Activated naive CD8-positive, alpha-beta T cell treated with anti-CD3 and anti-CD28 coated beads, Interleukin-2, amount 10 ng/mL, durations not matched to agents 7 days and 5 days (primary cell): ENCODE results near the gene ARHGAP12. TPM values are rescaled to one million over a fixed set of nuclear protein-coding genes. Genes with fewer than 3 reads are reported as not detected.

Experiments used
- ATAC-seq: fragments of 150-1000 bp; cut with Tn5 transposase; one replicate; pipeline ENCODE4 v1.10.0; 2021; ENCODE audit warnings: low read depth, moderate library complexity
- POLR2A ChIA-PET: fragments of 350-600 bp; sonication (Branson Sonifier 250); formaldehyde crosslinking; loops from one replicate; lab custom pipeline; 2021; ENCODE audit warnings: antibody characterized with exemption; lab: Charles Lee
- DNase-seq: peaks from one replicate; pipeline ENCODE4 v3.0.0; 2021
- H3K27ac Mint-ChIP-seq: one replicate; pipeline ENCODE4 v1.8.0; 2022; ENCODE audit warnings: mild to moderate bottlenecking, mixed read lengths
- H3K27me3 Mint-ChIP-seq: one replicate; pipeline ENCODE4 v1.8.0; 2022; ENCODE audit warnings: mild to moderate bottlenecking, moderate library complexity, mixed read lengths
- H3K36me3 Mint-ChIP-seq: one replicate; pipeline ENCODE4 v1.8.0; 2021; ENCODE audit warnings: mild to moderate bottlenecking, mixed read lengths
- H3K4me1 Mint-ChIP-seq: one replicate; pipeline ENCODE4 v1.8.0; 2021; ENCODE audit warnings: mixed read lengths
- H3K4me3 Mint-ChIP-seq: one replicate; pipeline ENCODE4 v1.8.0; 2022; ENCODE audit warnings: mild to moderate bottlenecking, moderate library complexity, mixed read lengths
- H3K9me3 Mint-ChIP-seq: one replicate; pipeline ENCODE4 v1.8.0; 2021; ENCODE audit warnings: mixed read lengths
- total RNA-seq, 2 experiments: library from RNA; stranded (reverse); gene quantifications; one replicate each; pipeline ENCODE4 v1.2.3, GENCODE V29; 2021

Gene ARHGAP12
- total RNA-seq, 2 experiments from 2014 or later = 15.0 to 15.9 TPM

- POLR2A ChIA-PET = no interaction called here
- ATAC-seq = no peak
Observed at GRCh38 chr10:31942435-31942834, 13.8 kb upstream of the ARHGAP12 start.

GRCh38 chr10:31940839-31941653 is 12.4 kb upstream of the ARHGAP12 start:
- no peaks in the 10 kb centered on the region for H3K9me3 Mint-ChIP-seq
- no peak for ATAC-seq
- H3K27me3 Mint-ChIP-seq = no peaks in the 10 kb centered on the region
- no peaks in the 10 kb centered on the region for H3K36me3 Mint-ChIP-seq
- no peak for DNase-seq
- H3K4me3 Mint-ChIP-seq = no peak overlapping the region
- peaks cover 18% of the 10 kb centered on the region for H3K4me1 Mint-ChIP-seq
- no peak overlapping the region for H3K27ac Mint-ChIP-seq
- POLR2A ChIA-PET = no interaction called here

More at GRCh38 chr10:31942435-31942834, 13.8 kb upstream of the ARHGAP12 start:
- H3K9me3 Mint-ChIP-seq = no peaks in the 10 kb centered on the region
- no peak overlapping the region for H3K4me3 Mint-ChIP-seq
- H3K27me3 Mint-ChIP-seq = no peaks in the 10 kb centered on the region
- H3K27ac Mint-ChIP-seq = no peak overlapping the region
- no peak for DNase-seq
- no peaks in the 10 kb centered on the region for H3K36me3 Mint-ChIP-seq
- peaks cover 18% of the 10 kb centered on the region for H3K4me1 Mint-ChIP-seq

GRCh38 chr10:31939797-31940708 is 11.4 kb upstream of the ARHGAP12 start:
- no peak for ATAC-seq
- Mint-ChIP-seq H3K27ac (no peak overlapping the region), H3K36me3 (no peaks in the 10 kb centered on the region), H3K27me3 (peaks cover 2% of the 10 kb centered on the region), H3K4me3 (no peak overlapping the region), H3K9me3 (no peaks in the 10 kb centered on the region), H3K4me1 (peaks cover 18% of the 10 kb centered on the region)
- no peak for DNase-seq
- POLR2A ChIA-PET = no interaction called here

DNA sequence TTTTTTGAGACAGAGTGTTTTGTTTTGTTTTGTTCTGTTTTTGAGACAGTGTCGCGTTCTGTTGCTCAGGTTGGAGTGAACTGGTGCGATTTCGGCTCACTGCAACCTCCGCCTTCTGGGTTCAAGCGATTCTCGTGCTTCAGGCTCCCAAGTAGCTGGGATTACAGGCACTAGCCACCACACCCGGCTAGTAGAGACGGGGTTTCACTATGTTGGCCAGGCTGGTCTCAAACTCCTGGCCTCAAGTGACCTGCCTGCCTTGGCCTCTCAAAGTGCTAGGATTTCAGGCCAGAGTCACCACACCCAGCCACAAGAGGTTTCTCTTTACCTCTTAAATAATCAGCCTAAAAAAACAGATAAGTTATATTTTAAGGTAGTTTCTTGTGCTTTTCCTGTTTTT is 8.7 kb upstream of the ARHGAP12 start:
- Mint-ChIP-seq H3K27ac (no peak overlapping the region), H3K9me3 (no peaks in the 10 kb centered on the region), H3K4me3 (no peak overlapping the region), H3K27me3 (peaks cover 4% of the 10 kb centered on the region), H3K36me3 (no peaks in the 10 kb centered on the region), H3K4me1 (peaks cover 11% of the 10 kb centered on the region)
- ATAC-seq = no peak
- POLR2A ChIA-PET = no interaction called here
- no peak for DNase-seq

- Mint-ChIP-seq H3K27me3 (peaks cover 6% of the 10 kb centered on the region), H3K4me1 (peaks cover 11% of the 10 kb centered on the region), H3K27ac (no peak overlapping the region), H3K9me3 (no peaks in the 10 kb centered on the region), H3K36me3 (no peaks in the 10 kb centered on the region), H3K4me3 (no peak overlapping the region)
- POLR2A ChIA-PET = no interaction called here
- ATAC-seq (no peak), DNase-seq (no peak)
Observed at GRCh38 chr10:31936933-31937332, 8.3 kb upstream of the ARHGAP12 start.

DNA sequence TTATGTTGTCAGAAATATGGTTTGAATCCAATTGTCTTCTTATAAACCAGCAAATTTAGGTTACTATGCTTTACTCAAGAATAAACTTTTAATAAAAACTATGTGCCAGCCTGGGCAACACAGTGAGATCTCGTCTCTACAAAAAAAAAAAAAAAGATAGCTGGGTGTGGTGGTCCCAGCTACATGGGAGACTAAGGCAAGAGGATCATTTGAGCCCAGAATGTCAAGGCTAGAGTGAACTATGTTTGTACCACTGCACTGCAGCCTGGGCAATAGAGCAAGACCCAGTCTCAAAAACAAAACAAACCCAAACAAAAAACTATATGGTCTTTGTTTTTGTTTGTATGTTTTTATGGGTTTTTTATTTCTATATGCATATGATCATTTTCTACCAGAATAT is 7.5 kb upstream of the ARHGAP12 start:
- H3K9me3 Mint-ChIP-seq = no peaks in the 10 kb centered on the region
- POLR2A ChIA-PET = no interaction called here
- no peaks in the 10 kb centered on the region for H3K36me3 Mint-ChIP-seq
- DNase-seq (no peak), ATAC-seq (no peak)
- no peak overlapping the region for H3K27ac Mint-ChIP-seq
- peaks cover 10% of the 10 kb centered on the region for H3K4me1 Mint-ChIP-seq
- H3K4me3 Mint-ChIP-seq = no peak overlapping the region
- H3K27me3 Mint-ChIP-seq = peaks cover 7% of the 10 kb centered on the region

DNA sequence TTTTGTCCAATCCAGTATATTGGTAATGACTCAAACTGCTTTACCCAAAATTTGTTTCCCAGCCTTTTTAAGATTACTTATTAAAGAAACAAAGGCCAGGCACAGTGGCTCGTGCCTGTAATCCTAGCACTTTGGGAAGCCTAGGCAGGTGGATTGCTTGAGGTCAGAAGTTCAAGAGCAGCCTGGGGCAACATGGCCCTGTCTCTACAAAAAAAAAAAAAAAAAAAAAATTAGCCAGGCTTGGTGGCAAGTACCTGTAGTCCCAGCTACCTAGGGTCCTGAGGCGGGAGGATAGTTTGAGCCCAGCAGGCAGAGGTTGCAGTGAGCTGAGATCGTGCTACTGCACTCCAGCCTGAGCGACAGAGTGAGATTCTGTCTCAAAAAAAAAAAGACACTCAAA is 7.0 kb upstream of the ARHGAP12 start:
- no peaks in the 10 kb centered on the region for H3K36me3 Mint-ChIP-seq
- no peak for ATAC-seq
- H3K4me3 Mint-ChIP-seq = no peak overlapping the region
- POLR2A ChIA-PET = no interaction called here
- H3K27me3 Mint-ChIP-seq = peaks cover 10% of the 10 kb centered on the region
- no peak for DNase-seq
- no peak overlapping the region for H3K27ac Mint-ChIP-seq
- H3K9me3 Mint-ChIP-seq = no peaks in the 10 kb centered on the region
- peaks cover 10% of the 10 kb centered on the region for H3K4me1 Mint-ChIP-seq

DNA sequence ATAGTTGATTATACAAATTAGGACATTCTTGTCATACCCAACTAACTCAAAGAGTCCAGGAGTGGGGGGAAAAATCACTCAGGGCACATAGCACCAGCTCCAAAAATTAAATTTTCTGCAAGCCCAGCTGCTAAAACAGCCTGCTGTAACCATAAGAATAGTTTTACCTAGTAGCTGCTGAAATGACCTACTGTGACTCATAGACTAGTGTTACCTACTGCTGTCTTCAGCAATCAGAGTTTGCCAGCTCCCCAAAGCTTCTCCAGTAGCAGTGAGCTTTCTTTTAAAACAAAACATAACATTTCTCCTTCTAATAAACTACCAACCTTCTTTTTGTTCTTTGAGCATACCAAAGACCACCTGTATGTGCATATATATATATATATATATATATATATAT is 4.2 kb upstream of the ARHGAP12 start:
- Mint-ChIP-seq H3K4me3 (no peak overlapping the region), H3K27ac (no peak overlapping the region), H3K4me1 (peaks cover 14% of the 10 kb centered on the region), H3K9me3 (no peaks in the 10 kb centered on the region), H3K27me3 (peaks cover 10% of the 10 kb centered on the region), H3K36me3 (no peaks in the 10 kb centered on the region)
- DNase-seq (no peak), ATAC-seq (no peak)
- POLR2A ChIA-PET = interaction anchor here (0.5 to 0.6 kb wide), 2 partner anchors 16 to 20 kb away, joined by 4 to 5 read pairs; no protein-coding TSS in a partner anchor

GRCh38 chr10:31930856-31931255 is 2.2 kb upstream of the ARHGAP12 start:
- Mint-ChIP-seq H3K4me3 (no peak overlapping the region), H3K4me1 (peaks cover 31% of the 10 kb centered on the region), H3K27ac (no peak overlapping the region), H3K36me3 (no peaks in the 10 kb centered on the region), H3K27me3 (peaks cover 10% of the 10 kb centered on the region), H3K9me3 (no peaks in the 10 kb centered on the region)
- DNase-seq (no peak), ATAC-seq (no peak)
- POLR2A ChIA-PET = interaction anchor here (2.0 kb wide), 1 partner anchor 10 kb away, joined by 14 read pairs; no protein-coding TSS in a partner anchor

DNA sequence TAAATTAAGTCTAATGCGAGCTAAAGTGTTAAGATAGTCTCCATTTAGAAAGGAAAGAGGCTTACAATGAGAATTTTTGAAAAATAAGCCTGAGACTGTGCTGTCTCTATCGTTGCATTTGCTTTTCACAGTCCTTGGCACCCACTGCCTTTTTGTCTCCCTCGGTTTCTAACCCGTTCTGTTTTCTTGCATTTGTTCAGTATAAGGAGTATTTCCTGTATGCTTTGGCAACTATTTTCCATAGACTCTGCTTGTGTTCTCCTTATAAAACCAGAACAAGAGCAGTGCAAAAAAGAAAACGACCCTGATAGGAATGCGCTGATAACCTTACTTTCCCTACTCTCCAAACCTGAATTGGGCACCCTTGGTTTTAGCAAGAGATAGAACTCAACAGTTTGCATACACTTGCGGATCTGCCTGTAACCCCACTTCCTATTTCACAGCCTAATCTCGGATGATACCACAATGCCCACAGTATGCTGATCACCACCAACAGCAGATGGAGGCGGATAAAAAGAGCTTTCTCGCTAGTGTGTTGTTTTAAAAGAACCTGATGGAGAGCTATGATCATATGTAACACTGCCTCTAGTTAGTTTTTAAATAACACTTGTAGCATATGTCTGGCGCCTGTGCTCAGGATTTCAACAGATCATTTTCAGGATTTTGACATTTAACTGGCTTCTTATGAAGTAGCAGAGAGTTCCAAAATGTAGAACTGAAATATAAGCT is 1.6 kb upstream of the ARHGAP12 start:
- ATAC-seq (peak; percentile 48), DNase-seq (no peak)
- Mint-ChIP-seq H3K27ac (peak overlapping the region; percentile 67), H3K4me1 (peaks cover 32% of the 10 kb centered on the region), H3K27me3 (peaks cover 8% of the 10 kb centered on the region), H3K9me3 (no peaks in the 10 kb centered on the region), H3K36me3 (no peaks in the 10 kb centered on the region), H3K4me3 (peak overlapping the region; percentile 91)
- POLR2A ChIA-PET = interaction anchor here (0.6 to 2.1 kb wide), 3 partner anchors 9 to 115 kb away, joined by 3 to 14 read pairs (median 6); no protein-coding TSS in a partner anchor

DNA sequence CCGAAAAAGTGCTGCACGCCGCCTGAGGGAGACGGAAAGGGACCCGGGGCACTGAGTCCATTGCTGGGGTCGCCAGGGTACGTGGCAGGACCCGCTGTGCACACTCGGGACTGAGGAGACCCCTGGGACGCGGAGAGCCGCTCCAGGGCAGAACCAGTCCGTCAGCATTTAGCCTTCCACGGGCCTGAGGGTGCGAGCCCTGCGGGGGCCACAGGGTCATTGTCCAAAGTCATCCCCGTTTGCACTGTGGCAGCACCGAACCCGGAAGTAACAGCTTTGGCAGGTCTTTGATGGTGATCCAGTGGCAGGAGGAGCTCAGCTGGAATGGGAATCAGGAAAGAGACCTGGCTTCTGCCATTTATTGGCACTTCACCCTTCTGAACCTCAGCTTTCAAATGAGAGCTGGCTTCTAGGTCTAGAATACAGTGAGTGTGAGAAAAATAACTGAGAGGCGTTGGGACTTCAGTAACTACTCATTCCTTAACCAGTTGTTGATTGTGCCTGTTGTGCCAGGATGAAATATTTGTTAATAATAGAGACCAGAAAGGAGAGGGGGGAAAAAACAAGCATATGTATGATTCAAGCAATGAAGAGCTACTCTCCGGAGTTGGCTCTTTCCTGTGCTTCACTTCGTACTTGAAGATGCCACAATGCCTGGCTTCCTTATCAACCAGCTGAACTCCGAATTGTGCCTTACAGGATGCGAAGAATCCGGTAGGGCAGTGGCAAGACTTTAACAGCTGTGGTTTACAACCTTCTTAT is 811 bp upstream of the ARHGAP12 start:
- H3K27ac Mint-ChIP-seq = peak overlapping the region; percentile 67
- peak; percentile 3 for ATAC-seq
- POLR2A ChIA-PET = interaction anchor here (0.6 to 2.1 kb wide), 4 partner anchors 8 to 115 kb away, joined by 3 to 14 read pairs (median 5); no protein-coding TSS in a partner anchor
- H3K9me3 Mint-ChIP-seq = no peaks in the 10 kb centered on the region
- H3K4me3 Mint-ChIP-seq = peak overlapping the region; percentile 91
- no peaks in the 10 kb centered on the region for H3K36me3 Mint-ChIP-seq
- peaks cover 37% of the 10 kb centered on the region for H3K4me1 Mint-ChIP-seq
- H3K27me3 Mint-ChIP-seq = peaks cover 8% of the 10 kb centered on the region
- peak; percentile 57 for DNase-seq

DNA sequence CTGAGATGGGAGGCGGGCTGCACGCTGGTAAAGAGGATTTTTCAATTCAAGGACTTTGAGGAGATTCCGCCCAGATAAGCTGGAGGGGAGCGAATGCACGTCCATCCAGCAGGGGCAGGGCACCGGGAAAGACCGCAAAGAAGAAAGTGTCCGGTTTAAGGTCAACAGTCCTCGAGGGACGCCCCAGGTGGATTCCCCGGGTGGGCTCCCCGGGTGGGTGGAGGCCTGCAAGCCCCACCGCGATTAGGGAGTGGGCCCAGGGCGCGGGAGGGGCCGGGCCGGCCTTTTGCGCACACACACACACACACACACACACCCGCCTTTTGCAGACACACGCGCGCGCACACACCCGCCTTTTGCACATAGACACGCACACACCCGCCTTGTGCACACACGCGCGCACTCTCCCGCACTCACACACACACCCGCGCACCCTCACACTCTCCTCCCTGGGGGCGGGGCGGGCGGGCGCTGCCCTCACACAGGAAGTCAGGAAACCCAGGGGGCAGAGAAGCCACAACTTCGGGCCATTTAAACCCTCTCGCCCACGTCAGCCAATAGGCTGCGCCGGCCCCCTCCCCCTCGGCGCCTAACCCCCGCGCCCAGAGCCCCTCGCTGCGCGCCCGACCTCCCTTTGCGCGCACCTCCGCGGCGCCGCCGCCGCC is 615 bp downstream of the ARHGAP12 start:
- peaks cover 6% of the 10 kb centered on the region for H3K27me3 Mint-ChIP-seq
- H3K4me3 Mint-ChIP-seq = peak overlapping the region; percentile 91
- peak overlapping the region; percentile 84 for H3K27ac Mint-ChIP-seq
- POLR2A ChIA-PET = interaction anchor here (2.1 kb wide), 1 partner anchor 66 kb away, joined by 6 read pairs; no protein-coding TSS in a partner anchor
- ATAC-seq (peak; percentile 53), DNase-seq (peak; percentile 63)
- H3K4me1 Mint-ChIP-seq = peaks cover 49% of the 10 kb centered on the region
- no peaks in the 10 kb centered on the region for H3K9me3 Mint-ChIP-seq
- no peaks in the 10 kb centered on the region for H3K36me3 Mint-ChIP-seq
